GM18870 (cell line): ENCODE results near the gene PURA.

Experiments used
- ATAC-seq: cut with Tn5 transposase; IDR thresholded peaks from one replicate; pipeline ENCODE4 v1.9.1; 2021; ENCODE audit warnings: moderate library complexity; ENCODE audit not compliant: unreplicated experiment

The PURA gene

GRCh38 chr5:140157032-140157781, 43.3 kb downstream of the PURA start:
- ATAC-seq = peak; percentile 90

GRCh38 chr5:140159014-140159927, 45.4 kb downstream of the PURA start:
- no peak for ATAC-seq

- no peak for ATAC-seq
These were observed 48.4 kb downstream of the PURA start for GRCh38 chr5:140162275-140162674.

- no peak for ATAC-seq
These were observed 48.9 kb downstream of the PURA start for GRCh38 chr5:140162781-140163180.

GRCh38 chr5:140165101-140165922, 51.4 kb downstream of the PURA start:
- no peak for ATAC-seq

GRCh38 chr5:140165923-140166270, 52.0 kb downstream of the PURA start:
- no peak for ATAC-seq

- no peak for ATAC-seq
These were observed 53.0 kb downstream of the PURA start for GRCh38 chr5:140166911-140167310.

- ATAC-seq = no peak
These were observed 54.5 kb downstream of the PURA start for GRCh38 chr5:140168371-140168770.

- no peak for ATAC-seq
These were observed 55.5 kb downstream of the PURA start for GRCh38 chr5:140169410-140169809.

GRCh38 chr5:140172483-140172882, 58.6 kb downstream of the PURA start:
- ATAC-seq = no peak

- ATAC-seq = no peak
These were observed 60.1 kb downstream of the PURA start for GRCh38 chr5:140174014-140174413.

- ATAC-seq = peak; percentile 78
These were observed 60.8 kb downstream of the PURA start, which contains the start of gene CYSTM1 for GRCh38 chr5:140174465-140175366. Gene CYSTM1 (plus strand): TSS chr5:140175188. CDS start chr5:140194466, 19,278 bp downstream.
